H1 (cell line): ENCODE measurements around the gene TJP3. TPM values are rescaled to one million over a fixed set of nuclear protein-coding genes. Genes with fewer than 3 reads are reported as not detected.

Experiments used
- ASH2L ChIP-seq: fragments of 200-600, 300-600 bp; sonication (generic); IDR thresholded peaks from one replicate; pipeline ENCODE4 v1.7.1; 2017; ENCODE audit warnings: low read length
- ATF3 ChIP-seq: IDR thresholded peaks from 2 replicates; pipeline ENCODE4 v1.6.1; 2011; ENCODE audit warnings: low read depth, mild to moderate bottlenecking, low read length; ENCODE audit not compliant: insufficient read depth
- BACH1 ChIP-seq: IDR thresholded peaks from 2 replicates; pipeline ENCODE4 v1.6.1; 2012; ENCODE audit warnings: low read length, improper control_type of control experiment
- BRCA1 ChIP-seq: IDR thresholded peaks from 2 replicates; pipeline ENCODE4 v1.6.1; 2012; ENCODE audit warnings: low read depth, low read length, improper control_type of control experiment
- CBX8 ChIP-seq: fragments of 300-800, 300-1000 bp; sonication (generic); IDR thresholded peaks from 2 replicates; pipeline ENCODE4 v1.7.1; 2016; ENCODE audit warnings: low read depth, low read length, borderline replicate concordance
- CHD1 ChIP-seq: IDR thresholded peaks from 2 replicates; pipeline ENCODE4 v1.6.1; 2012; ENCODE audit warnings: low read depth, low read length, improper control_type of control experiment
- CHD2 ChIP-seq: IDR thresholded peaks from 2 replicates; pipeline ENCODE4 v1.6.1; 2012; ENCODE audit warnings: low read length, improper control_type of control experiment
- CTBP2 ChIP-seq: IDR thresholded peaks from 2 replicates; pipeline ENCODE4 v1.7.0; 2011; ENCODE audit warnings: borderline replicate concordance, mild to moderate bottlenecking, moderate library complexity, mixed read lengths, low read length; ENCODE audit not compliant: insufficient read depth, insufficient read length
- GTF2F1 ChIP-seq: IDR thresholded peaks from 2 replicates; pipeline ENCODE4 v1.6.1; 2012; ENCODE audit warnings: low read depth, low read length, improper control_type of control experiment, borderline replicate concordance
- HDAC6 ChIP-seq: IDR thresholded peaks from one replicate; pipeline ENCODE4 v1.7.1; 2012; ENCODE audit warnings: low read depth, mild to moderate bottlenecking, inconsistent platforms, low read length, moderate library complexity
- JUND ChIP-seq: IDR thresholded peaks from 2 replicates; pipeline ENCODE4 v1.6.1; 2011; ENCODE audit warnings: mild to moderate bottlenecking, improper control_type of control experiment, low read length
- KDM1A ChIP-seq: fragments of 200-600, 300-600 bp; sonication (generic); IDR thresholded peaks from 2 replicates; pipeline ENCODE4 v1.7.1; 2016; ENCODE audit warnings: mild to moderate bottlenecking, low read length, borderline replicate concordance
- KDM4A ChIP-seq: IDR thresholded peaks from one replicate; pipeline ENCODE4 v1.7.1; 2012; ENCODE audit warnings: low read depth, mild to moderate bottlenecking, moderate library complexity, low read length, inconsistent platforms; ENCODE audit not compliant: severe bottlenecking
- POLR2A ChIP-seq, 2 experiments: IDR thresholded peaks; 1 replicate in 1 of 2; 2 replicates in 1 of 2; pipeline ENCODE4 v1.6.1; 2011; ENCODE audit warnings: low read depth in 2 of 2, low read length in 2 of 2, mild to moderate bottlenecking in 2 of 2; ENCODE audit errors: control extremely low read depth in 1 of 2
- RBBP5 ChIP-seq: IDR thresholded peaks from 2 replicates; pipeline ENCODE4 v1.7.1; 2012; ENCODE audit warnings: low read depth, mild to moderate bottlenecking, inconsistent platforms, low read length, moderate library complexity, borderline replicate concordance
- RFX5 ChIP-seq: IDR thresholded peaks from 2 replicates; pipeline ENCODE4 v1.6.1; 2011; ENCODE audit warnings: low read depth, low read length, improper control_type of control experiment, borderline replicate concordance
- SAP30 ChIP-seq: fragments of 300-600 bp; sonication (generic); IDR thresholded peaks from 2 replicates; pipeline ENCODE4 v1.7.1; 2012; ENCODE audit warnings: low read length, moderate library complexity, mild to moderate bottlenecking, inconsistent platforms; ENCODE audit not compliant: insufficient read depth, insufficient replicate concordance
- SIN3A ChIP-seq, 2 experiments: IDR thresholded peaks in 1 of 2; conservative IDR thresholded peaks in 1 of 2; 2 replicates each; pipeline ENCODE4 v1.6.1; 2011 to 2012; ENCODE audit warnings: low read length in 2 of 2, improper control_type of control experiment in 1 of 2, low read depth in 1 of 2, mild to moderate bottlenecking in 1 of 2
- SUZ12 ChIP-seq: fragments of 200-600 bp; sonication (generic); IDR thresholded peaks from 2 replicates; pipeline ENCODE4 v1.6.1; 2012; ENCODE audit warnings: mild to moderate bottlenecking, inconsistent platforms, low read length, moderate library complexity, mixed read lengths
- YY1 ChIP-seq: IDR thresholded peaks from 2 replicates; pipeline ENCODE4 v1.6.1; 2011; ENCODE audit warnings: low read depth, mild to moderate bottlenecking, low read length
- ZNF274 ChIP-seq: IDR thresholded peaks from 2 replicates; pipeline ENCODE4 v1.7.0; 2012; ENCODE audit warnings: low read length, borderline replicate concordance; ENCODE audit errors: extremely low read depth
- polyA plus RNA-seq, 7 experiments: library from polyadenylated mRNA; depleted of rRNA in 3 of 7; stranded (reverse) in 5 of 7; unstranded in 2 of 7; fragments of >200 nt in 5 of 7; fragments of 200-250 nt in 2 of 7; gene quantifications; 1 replicate in 5 of 7; 2 replicates in 1 of 7; 4 replicates in 1 of 7; pipeline versions ENCODE4 v1.2.1 to v1.2.3, GENCODE V29; 2011 to 2013; ENCODE audit warnings: missing spikeins in 2 of 7, mixed read lengths in 2 of 7
- total RNA-seq: library from RNA; stranded (reverse); fragmentation: NEBNext Ultra II Directional; extraction: Animal tissue kit (Norgen Biotek cat#: 25700); gene quantifications from 2 replicates; pipeline ENCODE4 v1.2.1, GENCODE V29; 2021

TJP3 gene
- total and polyA plus RNA-seq, 2 of the 8 experiments (the other 6 are each of a cell fraction or from before 2014, with no cell fraction given): 17.1 to 26.1 TPM

- TF ChIP-seq SUZ12 (no peak), CHD1 (no peak), BACH1 (0 out of 2 replicates have a peak, but pooled peaks have one; percentile 10), ASH2L (peak; percentile 52), CBX8 (no peak), JUND (no peak), KDM1A (0 out of 2 replicates have a peak, but pooled peaks have one; percentile 49), KDM4A (peak; percentile 93), ATF3 (0 out of 2 replicates have a peak, but pooled peaks have one; percentile 43), YY1 (no peak), HDAC6 (no peak), POLR2A (IDR thresholded peaks at IDR 0.05; ENCODE audit: control extremely low read depth in 1 of 2, low read depth in 2 of 2, low read length in 2 of 2) (peak in 1 of 2 experiments; percentile 70; a peak in 1 of 3 replicates), SIN3A (conservative IDR thresholded peaks at IDR 0.05 in 1 of 2, IDR thresholded peaks at IDR 0.05 in 1 of 2; ENCODE audit: low read depth in 1 of 2, low read length in 2 of 2) (peak in 1 of 2 experiments; percentile 53; a peak in 2 of 4 replicates), GTF2F1 (no peak), CHD2 (no peak), CTBP2 (no peak), RFX5 (no peak), RBBP5 (no peak), ZNF274 (no peak), SAP30 (no peak), BRCA1 (no peak)
Measured at GRCh38 chr19:3761382-3762129, 53.4 kb downstream of the TJP3 start, which contains the start of gene APBA3 (continued).
